Liver (tissue), 3 donors: Measurements from ENCODE around the gene AWAT2.

Source experiments
- CTCF ChIP-seq: fragments of 150-350 bp; IDR thresholded peaks from 2 replicates; pipeline ENCODE4 v1.5.1; 2017; ENCODE audit warnings: improper control_type of control experiment, low read depth, low read length; ENCODE audit not compliant: missing input control
- RAD21 ChIP-seq, 2 donors: IDR thresholded peaks; 2 replicates each; pipeline ENCODE4 v1.6.1; 2016; ENCODE audit warnings: antibody characterized with exemption in 2 of 2, mild to moderate bottlenecking in 2 of 2
- REST ChIP-seq: IDR thresholded peaks from 2 replicates; pipeline ENCODE4 v1.6.1; 2016; ENCODE audit warnings: antibody characterized with exemption, mild to moderate bottlenecking
- donor health status: healthy.
- donor health status: healthy.

GRCh38 chrX:70052895-70053615 is 3.3 kb upstream of the AWAT2 start:
- TF ChIP-seq CTCF: no peak
- TF ChIP-seq REST: no peak
- TF ChIP-seq RAD21 (IDR thresholded peaks at IDR 0.05): no peak
